GM18526 (cell line): ENCODE measurements around the gene RC3H2.

Experiments used
- POLR2A ChIP-seq: IDR thresholded peaks from 3 replicates; pipeline ENCODE4 v1.6.1; 2011; ENCODE audit not compliant: insufficient read length; ENCODE audit errors: extremely low read depth

RC3H2 gene

DNA sequence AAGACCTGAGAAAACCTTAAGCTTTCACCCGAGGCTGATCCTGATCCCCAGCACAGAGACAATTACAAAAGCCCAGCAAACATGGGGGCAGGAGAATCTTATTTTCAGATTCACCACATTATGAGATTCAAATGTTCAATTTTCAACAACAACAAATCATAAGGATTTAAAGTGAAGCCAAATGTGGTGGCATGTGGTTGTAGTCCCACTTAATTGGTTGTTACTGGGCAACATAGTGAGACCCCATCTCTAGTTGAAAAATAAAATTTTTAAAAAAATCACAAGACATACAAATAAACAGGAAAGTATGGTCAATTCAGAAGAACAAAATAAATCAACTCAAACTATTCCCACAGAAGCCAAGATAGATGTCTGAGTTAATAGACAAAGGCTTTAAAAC, 31.7 kb upstream of the RC3H2 start:
- TF ChIP-seq POLR2A, result no peak

DNA sequence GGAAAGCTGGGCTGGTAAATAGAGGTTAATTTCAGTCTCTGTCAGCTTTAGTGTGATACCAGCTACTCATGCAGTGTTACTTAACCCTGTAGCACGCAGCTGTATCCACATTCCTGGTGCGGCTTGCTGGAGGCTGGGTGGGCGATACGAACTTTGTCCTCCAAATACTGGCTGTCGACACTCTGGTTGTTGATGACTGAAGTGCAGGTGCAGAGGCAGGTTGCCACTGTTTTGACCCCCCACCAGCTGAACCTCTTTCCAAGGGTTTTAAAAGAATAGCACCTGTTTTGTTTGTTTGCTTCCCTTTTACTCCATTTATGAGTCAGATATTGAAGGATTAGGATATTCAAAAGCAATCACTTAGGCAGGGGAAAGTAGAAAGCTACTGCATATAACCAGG, 31.3 kb upstream of the RC3H2 start:
- no peak for TF ChIP-seq POLR2A

DNA sequence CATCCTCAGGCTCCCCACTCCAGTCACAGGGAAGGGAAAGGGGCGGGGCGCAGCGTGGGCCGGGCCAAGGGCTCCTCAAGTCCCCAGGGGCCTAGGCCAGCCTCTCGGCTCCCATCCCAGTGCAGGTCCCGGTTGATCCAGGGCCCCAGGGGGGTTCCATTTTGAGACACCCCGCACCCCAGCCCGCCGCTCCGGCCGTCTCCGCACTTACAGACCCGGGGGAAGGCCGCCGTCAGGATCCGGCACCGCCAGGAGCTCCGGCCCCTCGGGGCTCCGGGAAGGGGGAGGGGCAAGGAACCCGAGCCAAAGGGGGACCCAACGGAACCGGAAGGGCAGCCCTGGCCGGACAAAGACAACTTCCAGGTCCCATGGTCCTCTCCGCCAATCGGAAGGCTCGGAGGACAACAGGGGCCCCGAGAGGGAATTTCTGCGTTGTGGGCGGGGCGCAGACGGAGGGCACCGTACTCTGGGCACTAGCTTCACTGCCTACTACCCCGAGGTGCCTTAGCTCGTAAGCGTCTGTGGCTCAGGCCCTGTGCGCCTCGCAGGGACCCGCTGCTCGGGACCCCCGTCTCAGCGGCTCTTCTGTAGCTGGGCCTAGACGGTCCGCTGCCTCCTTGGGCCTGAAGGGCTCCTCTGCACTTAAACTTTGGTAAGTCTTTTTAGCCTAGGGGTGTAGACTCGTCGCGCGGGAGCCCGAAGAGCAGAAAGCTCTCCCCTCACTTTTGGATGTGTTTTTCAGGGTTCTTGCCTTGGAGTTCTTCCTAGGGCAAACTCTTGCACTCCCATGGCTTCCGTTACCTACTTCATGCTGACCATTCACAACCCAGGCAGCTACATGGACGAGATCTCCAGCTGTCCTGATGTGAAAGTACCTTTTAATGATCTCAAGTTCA, 26.3 kb upstream of the RC3H2 start, which contains the start of gene ZBTB26:
Gene ZBTB26, minus strand, starts transcription at position 287 of the 896 bp plus-strand sequence. CDS start 11,578 bp downstream, outside the sequence.
- peak; percentile 91 for TF ChIP-seq POLR2A

DNA sequence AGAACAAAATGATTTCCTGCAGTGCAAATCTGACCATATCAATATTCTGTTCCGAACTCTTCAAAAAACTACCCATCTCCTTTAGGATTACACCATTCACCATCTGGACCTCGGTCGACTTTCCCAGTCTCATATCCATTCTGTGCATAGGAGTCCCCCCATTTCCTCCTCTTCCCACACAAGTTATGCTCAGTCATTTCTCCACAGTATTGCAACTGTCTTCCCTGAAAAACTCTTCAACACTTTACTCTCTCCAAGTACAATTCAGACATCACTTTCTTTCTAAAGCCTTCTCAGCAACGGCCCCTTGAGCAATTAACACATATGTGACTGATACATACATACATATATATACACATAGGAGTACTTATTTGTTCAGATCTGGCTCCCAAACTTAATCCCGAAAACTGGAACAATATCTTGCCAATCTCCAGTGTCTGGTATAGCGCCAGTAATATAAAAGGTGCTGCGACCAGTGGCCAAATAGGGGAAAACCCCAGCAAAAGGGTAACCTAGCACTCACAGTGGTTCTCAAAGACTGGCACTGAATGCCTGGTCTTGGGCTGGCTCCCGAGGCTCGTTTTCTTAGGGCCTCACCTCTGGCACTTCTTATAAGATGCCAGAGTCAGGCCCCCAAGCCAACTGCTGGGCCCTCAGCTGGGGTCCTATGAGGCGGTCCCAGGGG, 25.5 kb upstream of the RC3H2 start:
- TF ChIP-seq POLR2A, result no peak

DNA sequence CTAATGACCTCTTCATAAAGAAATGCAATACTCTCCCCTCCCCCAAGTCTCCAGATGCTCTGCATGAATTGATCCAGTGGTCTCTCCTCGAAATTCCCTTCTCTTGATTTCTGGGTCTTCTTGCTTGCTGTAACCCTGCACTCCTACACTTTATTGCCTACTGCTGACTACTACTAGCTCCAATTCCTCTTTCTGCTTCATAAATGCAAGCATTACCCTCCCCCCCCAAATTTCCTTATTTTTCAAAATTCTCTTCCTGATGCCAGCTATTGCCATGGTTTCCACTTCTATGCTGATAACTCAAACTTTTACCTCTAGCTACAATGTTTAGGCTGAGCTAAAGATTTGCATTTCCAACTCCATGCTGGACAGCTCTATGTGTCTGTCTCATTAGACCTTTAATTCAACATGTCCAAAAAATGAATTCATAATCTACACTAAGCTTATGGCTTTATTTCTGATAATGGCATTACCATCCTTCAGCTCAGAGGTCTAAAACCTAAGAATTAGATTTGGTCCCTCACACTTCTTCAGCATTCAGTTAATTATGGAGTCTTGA, 24.7 kb upstream of the RC3H2 start:
- no peak for TF ChIP-seq POLR2A

DNA sequence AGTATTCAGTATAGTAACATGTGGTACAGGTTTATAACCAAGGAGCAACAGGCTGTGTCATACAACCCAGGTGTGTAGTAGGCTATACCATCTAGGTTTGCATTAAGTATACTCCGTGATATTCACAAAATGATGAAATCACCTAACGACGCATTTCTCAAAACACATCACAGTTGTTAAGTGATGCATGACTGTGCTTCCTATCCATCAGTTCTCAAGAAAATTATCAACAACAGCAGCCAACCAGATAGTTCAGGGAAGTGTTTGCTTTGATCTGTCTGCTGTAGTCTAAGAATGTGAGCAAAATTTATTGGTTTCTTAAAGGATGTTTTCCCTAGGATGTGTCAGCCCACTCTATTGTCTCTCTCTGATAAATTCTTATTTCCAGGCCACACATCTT, 18.8 kb upstream of the RC3H2 start:
- TF ChIP-seq POLR2A, result no peak

DNA sequence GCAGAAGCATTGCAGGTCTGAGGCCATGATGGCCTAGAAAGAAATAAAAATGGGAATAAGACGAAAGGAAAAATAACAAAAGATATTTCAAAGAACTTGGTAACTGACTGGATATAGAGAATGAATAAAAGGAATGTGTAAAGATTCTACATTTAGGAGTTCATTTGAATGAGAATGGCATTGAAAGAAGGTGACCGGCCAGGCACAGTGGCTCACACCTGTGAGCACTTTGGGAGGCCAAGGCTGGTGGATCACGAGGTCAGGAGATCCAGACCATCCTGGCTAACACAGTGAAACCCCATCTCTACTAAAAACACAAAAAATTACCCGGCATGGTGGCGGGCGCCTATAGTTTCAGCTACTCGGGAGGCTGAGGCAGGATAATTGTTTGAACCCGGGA, 17.6 kb upstream of the RC3H2 start:
- TF ChIP-seq POLR2A, result no peak

DNA sequence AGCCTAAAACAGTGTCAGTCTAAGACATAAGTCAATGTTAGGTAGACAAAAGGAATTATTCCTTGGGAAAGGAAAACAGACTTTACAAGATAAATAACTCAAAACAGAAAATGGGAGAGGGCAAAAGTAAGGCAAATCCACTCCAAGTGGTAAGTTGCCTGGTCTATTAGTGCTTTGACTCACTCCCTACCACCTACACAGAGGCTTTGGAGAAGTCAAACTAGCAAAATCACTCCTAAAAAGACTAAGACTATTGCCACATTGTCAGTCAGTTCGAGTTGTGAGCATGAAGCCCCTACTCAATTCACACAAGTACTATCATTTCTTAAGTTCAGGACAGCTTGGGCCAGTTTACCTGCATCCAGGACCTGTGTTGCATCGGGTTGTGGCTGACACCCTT, 13.2 kb upstream of the RC3H2 start:
- no peak for TF ChIP-seq POLR2A

DNA sequence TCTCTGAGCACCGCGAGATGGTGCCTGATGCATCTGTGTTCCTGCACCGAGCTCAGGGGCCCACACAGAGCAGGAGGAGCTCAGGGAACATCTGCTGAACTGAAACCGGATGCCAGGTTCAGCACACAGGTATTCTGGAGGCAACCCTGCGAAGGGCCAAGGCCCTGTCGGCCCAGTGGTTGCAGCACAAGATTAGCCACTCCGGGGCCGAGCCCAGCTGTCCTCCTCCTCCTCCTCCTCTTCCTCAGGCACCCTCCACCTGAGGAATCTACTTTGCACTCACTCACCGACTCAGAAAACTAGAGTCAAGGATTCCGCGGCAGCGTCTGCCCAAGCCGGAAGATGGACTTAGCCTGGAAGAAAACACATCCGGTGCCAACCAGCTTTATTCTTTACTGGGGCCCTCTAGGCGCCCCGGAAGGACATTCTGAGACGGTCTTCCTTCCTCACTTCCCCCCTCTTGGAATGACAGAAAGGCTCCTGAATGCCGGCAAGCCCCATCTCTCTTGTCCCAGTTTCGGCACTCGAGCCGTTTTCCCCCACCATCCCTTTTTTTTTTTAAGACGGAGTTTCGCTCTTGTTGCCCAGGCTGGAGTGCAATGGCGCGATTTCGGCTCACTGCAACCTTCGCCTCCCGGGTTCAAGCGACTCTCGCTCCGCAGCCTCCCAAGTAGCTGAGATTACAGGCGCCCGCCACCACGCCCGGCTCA, 8.0 kb upstream of the RC3H2 start, which contains the start of gene ZBTB6:
Gene ZBTB6, minus strand, starts transcription at position 360 of the 710 bp plus-strand sequence. CDS start 1,251 bp downstream, outside the sequence.
- TF ChIP-seq POLR2A, result peak; percentile 74

DNA sequence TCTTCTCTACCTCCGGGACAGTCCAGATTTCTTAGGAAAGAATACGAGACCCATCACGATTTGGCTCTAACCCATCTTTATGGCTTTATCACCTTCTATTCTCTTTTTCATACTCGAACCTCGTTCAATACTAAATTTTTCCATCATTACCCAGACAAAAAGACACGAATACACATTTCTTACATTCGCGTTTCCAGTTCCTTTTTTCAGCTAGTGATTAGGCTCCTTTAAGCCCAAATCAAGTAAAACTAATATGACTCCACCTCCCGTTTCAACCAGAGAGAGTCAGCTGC, 7.5 kb upstream of the RC3H2 start:
- TF ChIP-seq POLR2A, result no peak

DNA sequence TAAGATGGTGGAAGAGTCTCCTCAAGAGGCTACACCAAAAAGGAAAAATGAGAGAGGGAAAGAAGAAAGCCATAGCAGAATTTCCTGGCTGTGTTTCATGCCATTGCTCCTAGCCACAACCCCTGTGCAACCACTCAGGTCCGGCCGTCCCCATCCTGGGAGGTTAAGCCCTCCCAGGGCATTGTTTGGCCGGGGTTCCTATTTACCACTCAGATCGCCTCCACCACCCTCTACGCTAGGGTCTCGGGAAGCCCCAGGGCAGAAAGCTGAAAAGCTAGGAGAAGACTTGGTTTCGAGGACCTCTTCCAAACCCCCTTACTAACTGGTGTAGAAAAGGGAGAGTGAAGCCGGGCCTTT, 715 bp downstream of the RC3H2 start:
- TF ChIP-seq POLR2A, result no peak

DNA sequence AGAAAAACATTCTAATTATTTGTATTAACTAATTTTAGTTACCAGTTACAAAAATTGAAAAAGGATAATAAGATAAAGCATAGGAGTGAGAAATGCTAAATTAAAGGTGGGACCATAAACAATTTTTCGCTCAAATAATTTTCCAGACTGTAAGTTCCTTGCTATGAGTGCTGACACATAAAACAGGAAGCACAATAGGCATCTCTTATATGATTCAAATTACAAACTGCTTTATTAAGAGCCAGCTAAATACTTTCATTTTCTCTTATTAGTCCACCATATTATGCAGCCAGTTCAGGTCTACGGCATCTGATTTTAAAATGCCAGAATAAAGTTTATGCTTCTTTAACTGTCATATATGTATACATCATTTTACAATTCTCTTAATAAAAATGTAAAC, 4.4 kb downstream of the RC3H2 start:
- TF ChIP-seq POLR2A, result no peak

DNA sequence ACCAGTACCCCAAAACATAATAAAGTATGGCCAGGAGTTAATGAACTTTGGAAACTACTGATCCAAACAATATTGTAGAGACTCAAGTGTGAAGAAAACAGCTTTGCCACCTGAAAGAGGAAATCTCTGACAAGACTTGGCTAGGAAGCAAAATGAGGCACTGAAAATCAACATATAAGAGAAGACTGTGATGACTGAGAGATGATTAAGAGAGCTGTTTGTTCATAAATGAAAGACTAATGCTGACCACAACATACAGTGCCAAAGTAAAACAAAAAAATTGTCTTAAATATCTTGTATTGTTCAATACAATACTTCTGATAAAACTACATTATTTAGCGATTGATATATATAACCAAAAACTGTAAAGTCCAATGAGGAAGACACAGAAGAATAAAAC, 7.2 kb downstream of the RC3H2 start:
- no peak for TF ChIP-seq POLR2A

DNA sequence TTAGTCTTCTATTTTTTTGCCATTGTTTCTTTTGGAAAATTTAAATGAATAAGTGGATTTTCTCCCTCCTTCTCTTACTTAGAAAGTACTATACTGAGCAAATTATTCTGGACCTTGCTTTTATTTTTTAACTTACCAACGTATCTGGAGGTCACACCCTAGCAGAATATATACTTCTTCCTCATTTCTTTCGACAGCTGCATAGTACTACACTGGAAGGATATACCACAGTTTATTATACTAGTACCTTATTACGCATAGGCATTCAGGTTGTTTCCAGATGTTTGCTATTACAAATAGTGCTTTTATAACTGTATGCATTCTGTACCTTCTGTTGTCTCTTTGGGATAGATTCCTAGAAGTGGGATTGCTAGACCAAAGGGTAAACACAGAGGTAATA, 16.7 kb downstream of the RC3H2 start:
- TF ChIP-seq POLR2A, result no peak

DNA sequence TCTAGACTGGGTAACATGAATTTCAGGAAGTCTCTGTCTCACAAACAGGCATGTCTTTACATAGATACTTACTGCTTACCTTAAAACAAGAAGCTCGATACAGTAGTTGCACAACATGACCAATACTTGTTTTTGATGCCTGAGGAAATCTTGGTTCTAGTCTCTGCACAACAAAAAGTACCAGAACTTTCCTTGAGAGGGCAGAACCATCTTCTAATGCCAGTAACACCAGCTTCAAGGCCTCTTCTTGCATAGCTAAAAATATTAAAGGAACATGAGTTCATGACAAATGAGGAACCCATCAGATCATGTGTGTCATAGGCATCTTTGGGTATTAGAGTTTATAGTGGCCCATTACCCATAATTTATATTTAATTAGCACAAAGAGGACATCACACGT, 22.0 kb downstream of the RC3H2 start:
- TF ChIP-seq POLR2A, result no peak

DNA sequence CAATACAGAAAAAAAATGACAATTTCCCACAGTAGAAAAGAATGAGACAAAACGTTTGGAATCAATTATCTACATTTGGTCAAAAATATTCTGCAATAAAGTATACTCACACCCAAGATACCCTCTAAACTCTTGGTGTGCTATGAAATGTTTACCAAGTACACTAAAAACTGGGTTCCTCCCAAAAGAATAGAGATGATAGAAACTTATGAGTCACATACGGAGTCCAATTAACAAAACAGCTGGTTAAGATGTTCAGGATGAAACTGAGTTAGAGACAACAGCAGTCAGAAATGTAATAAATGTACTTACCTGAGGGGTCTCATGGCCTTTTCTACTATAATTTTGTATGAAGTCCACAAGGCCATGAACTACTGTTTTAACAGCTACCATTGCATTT, 25.7 kb downstream of the RC3H2 start:
- TF ChIP-seq POLR2A, result no peak
